HG03442 (cell line): Measurements from ENCODE around the gene NCOA3.

ENCODE experiments used
- ATAC-seq: cut with Tn5 transposase; IDR thresholded peaks from one replicate; pipeline ENCODE4 v1.9.1; 2021; ENCODE audit warnings: mild to moderate bottlenecking, moderate library complexity; ENCODE audit not compliant: unreplicated experiment

NCOA3 gene

GRCh38 chr20:47675190-47676142 is 173.8 kb downstream of the NCOA3 start:
- ATAC-seq: no peak

GRCh38 chr20:47676219-47676721 is 174.6 kb downstream of the NCOA3 start:
- ATAC-seq: no peak

GRCh38 chr20:47676912-47677634 is 175.4 kb downstream of the NCOA3 start:
- ATAC-seq: no peak

DNA sequence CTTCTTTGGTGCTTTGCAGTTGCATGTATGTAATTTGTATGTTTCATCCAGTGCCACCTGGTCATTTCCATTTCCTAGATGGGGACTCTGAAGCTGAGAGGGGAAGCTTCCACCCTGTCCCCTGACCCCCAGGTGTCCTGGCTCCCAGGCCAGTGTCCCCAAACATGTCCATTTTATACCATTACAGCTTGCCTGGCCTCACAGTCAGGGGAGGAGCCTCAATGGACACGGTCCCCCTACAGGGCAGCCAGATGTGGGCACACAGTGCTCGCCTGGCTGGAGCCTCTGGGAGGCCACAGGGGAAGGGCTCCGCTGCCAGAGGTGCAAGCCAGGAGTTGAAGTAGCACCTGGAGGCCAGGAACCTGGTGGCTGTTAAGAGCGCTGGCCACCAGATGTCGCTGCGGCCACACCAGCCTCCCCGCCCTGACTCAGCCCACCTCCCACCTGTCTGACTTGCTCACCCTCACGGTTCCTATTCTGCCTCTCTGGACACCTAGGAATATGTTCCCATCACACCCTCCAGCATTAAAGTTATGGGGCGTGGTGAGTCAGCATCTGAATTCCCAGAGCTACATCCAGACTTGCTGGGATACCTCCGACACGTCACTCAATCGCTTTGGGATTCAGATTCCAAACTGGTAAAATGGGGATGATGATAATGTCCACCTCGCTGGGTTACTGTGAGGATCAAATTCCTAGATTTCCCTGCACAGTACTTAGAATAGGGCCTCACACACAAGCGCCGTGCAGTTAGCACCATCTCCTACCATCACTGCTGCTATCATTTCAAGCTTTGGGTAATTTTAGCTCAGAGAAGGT is 176.2 kb downstream of the NCOA3 start:
- ATAC-seq: no peak

GRCh38 chr20:47678536-47678935 is 176.8 kb downstream of the NCOA3 start:
- no peak for ATAC-seq

GRCh38 chr20:47679462-47679861 is 177.8 kb downstream of the NCOA3 start:
- no peak for ATAC-seq

DNA sequence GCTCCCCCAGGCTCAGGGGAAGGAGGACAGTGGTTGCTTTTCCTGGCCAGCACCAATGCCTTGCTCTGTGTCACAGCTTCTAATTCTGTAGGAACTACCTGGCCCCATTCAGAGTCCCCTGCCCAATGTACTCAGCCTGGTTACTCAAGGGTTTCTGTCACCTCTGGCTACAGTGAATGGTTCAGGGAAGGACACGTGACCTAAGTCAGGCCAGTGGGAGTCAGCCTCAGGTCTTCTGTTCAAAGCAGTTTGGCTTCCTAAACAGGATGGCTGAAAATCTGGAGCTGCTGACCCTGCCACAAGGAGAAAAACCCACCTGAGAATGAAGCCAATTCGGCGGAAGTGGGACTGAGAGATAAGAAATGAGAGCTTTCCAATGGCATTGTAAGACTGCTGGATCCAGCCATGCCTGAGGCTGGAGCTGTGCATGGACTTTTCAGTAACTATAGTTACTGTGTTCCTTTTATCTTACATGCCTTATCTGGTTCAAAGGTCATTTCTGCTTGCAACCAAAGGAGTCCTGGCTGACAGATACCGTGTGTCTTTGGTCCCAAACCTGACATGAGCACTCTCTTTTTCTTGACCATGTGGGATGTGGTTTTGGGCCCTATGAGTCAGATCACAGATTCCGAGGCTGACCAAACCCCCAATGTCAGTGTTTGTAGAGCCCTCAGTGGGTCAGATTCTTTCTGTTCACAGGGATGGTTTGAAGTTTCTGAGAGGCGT is 179.3 kb downstream of the NCOA3 start:
- no peak for ATAC-seq

- ATAC-seq: no peak
These were observed 180.5 kb downstream of the NCOA3 start for GRCh38 chr20:47682028-47682783.

- ATAC-seq: no peak
These were observed 181.2 kb downstream of the NCOA3 start for GRCh38 chr20:47682916-47683315.

DNA sequence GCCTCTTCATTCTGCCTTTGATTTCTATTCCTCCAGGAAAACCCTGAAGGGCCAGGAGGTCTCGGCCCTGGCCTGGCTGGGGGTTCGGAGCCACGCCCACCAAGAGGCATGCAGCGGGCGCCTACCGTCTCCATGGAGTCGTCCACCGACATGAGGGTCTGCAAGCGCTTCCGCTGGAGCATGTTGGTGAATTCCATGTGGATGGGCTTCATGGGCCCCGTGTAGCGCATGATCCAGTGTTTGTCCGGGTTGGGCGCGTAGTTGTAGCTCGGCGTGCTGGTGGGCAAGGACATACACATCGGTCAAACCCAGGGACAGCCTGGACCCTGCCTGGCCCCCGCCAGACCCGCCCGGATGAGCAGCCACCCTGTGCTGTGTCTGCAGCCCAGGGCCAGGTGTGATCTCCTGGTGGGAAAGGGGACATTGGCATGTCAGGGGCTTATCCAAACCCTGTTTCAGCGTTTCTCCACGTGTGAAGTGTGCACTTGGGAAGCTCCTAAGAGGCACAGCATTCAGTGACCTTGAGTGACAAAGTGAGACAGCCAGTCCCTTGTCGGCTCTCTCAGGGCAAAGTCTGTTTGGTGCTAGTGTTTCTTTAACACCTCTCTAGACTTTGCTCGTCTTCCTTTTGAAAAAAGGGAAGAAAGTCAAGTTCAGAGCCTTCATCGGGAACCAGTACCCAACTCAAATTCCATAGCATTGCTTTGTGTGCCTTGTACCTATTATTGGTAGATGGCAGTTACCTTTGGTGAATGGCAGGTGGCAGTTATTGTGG is 182.8 kb downstream of the NCOA3 start:
- no peak for ATAC-seq

DNA sequence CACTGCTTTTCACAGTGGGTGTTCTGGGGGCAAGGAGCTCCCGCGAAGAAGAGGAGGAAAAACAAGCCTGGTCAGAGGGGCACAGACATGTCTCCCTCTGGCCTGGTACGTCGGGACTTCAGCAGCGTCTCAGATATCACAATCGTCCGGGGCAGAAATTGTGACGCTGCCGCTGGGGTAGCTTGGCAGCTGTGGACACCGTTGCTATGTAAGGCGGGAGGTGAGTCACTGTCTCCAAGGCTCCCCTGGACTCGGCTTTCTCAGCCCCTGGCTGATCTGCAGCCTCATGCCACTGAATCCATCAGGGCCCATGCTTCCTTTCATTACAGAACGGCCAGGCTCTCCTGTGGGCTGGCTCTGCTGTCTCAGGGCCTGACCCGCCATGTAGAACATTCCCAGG is 184.9 kb downstream of the NCOA3 start:
- ATAC-seq: no peak

DNA sequence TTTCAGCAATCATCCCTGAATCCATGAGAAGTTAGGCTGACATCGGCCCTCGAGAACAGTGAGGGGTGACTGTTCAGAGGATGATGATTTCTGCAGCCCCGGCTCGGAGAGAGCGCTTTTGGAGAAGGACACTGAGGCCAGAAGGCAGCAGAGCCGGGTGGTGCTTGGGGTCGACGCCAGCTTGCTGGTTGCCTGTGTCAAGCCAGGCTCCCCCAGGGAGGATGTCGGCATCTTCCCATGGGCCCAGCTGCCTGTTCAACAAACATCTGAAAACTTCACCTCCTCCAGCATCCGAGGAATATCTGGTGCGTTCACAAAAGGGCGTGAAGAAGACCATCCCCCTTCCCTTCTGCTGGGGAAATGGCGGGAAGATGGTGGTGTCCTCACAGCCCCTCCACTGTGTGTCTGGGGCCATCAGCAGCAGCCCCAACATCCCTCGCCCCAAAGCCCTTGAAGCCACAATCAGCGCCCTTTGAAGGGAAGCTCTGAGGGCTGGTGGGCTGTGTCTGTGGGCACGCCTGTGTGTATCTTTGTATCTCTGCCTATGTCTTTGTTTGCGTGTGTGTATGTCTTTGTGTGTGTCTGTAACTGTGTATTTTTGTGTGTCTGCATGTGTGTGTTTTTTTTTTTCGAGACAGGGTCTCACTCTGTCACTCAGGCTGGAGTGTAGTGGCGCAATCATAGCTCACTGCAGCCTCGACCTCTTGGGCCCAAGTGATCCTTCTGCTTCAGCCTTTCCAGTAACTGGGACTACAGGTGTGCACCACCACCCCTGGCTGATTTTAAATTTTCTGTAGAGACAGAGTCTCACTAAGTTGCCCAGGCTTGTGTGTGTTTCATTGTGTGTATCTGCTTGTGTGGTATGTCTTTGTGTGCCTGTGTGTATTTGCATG is 185.7 kb downstream of the NCOA3 start:
- ATAC-seq: no peak

- no peak for ATAC-seq
These were observed 187.0 kb downstream of the NCOA3 start for GRCh38 chr20:47688385-47689381.

- no peak for ATAC-seq
These were observed 188.0 kb downstream of the NCOA3 start for GRCh38 chr20:47689731-47690130.

DNA sequence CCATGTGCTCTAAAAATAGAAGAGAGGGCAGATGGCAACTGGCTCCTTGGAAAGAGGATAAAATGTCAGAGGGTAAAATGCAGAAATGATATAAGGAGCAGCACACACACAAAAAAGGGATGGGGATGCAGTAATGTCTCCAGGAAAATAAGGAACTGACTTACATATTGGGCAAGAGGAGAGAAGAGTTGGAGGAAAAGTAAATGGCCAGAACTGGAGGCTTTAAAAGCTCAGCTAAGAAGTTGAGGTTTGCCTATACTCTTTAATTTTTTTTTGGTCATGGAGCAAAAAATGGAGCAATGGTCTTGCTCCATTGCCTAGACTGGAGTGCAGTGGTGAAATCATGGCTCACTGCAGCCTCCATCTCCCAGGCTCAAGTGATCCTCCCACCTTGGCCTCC is 189.9 kb downstream of the NCOA3 start:
- no peak for ATAC-seq

- no peak for ATAC-seq
These were observed 192.5 kb downstream of the NCOA3 start for GRCh38 chr20:47694021-47694818.
